ENCODE measurements around the gene SOX5.
"Not testable (repeated sequence)": the region's sequence is repeated elsewhere in the genome, so short reads cannot be mapped to it uniquely, and the experiment has no call there.

SOX5 gene

DNA sequence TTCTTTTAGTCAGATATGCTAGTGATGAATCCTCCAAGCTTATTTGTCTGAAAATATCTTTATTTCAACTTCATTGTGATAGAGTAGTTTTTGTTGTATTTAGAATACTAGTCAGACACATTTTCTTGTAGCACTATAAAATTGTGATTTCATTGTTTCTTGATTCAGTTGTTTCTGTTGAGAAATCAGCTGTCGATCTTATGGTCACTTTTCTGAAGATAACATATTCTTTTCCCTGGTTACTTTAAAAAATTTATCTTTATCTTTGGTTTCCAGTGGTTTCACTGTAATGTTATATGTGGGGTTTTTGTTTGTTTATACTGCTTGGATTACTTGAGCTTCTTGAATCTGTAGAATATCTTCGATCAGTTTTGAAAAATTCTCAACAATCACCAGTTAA, 426.1 kb downstream of the SOX5 start:
- Histone ChIP-seq H2BK12ac (ENCODE audit: low read length in 2 of 2) (no peak overlapping the region), H3K4me1 (ENCODE audit: control insufficient read depth, insufficient read depth, low read depth, low read length) (no peaks in the 10 kb centered on the region), H2BK120ac (ENCODE audit: low read depth, low read length) (no peak overlapping the region), H3K9ac (ENCODE audit: low read length) (no peak overlapping the region), H3K4ac (ENCODE audit: low read depth in 1 of 2, low read length in 2 of 2) (no peak overlapping the region), H2AFZ (ENCODE audit: low read depth, low read length) (no peak overlapping the region), H2AK5ac (ENCODE audit: low read length, severe bottlenecking) (no peak overlapping the region), H3K4me2 (ENCODE audit: low read length, poor library complexity, severe bottlenecking) (no peak overlapping the region), H3K14ac (ENCODE audit: low read length in 2 of 2) (no peak overlapping the region), H3K4me3 (ENCODE audit: insufficient read depth in 1 of 2, low read depth in 1 of 2, low read length in 2 of 2) (no peak overlapping the region), H3K23ac (ENCODE audit: low read length in 2 of 2) (no peak overlapping the region), H3K79me1 (replicated peaks; ENCODE audit: low read length, poor library complexity, severe bottlenecking) (no peaks in the 10 kb centered on the region), H2BK15ac (ENCODE audit: low read depth, poor library complexity, severe bottlenecking) (no peak overlapping the region), H4K8ac (ENCODE audit: low read length) (no peak overlapping the region), H2BK5ac (ENCODE audit: low read depth, low read length, poor library complexity, severe bottlenecking) (no peak overlapping the region), H3K27ac (ENCODE audit: low read length, poor library complexity, severe bottlenecking) (no peak overlapping the region), H3K36me3 (ENCODE audit: control insufficient read depth in 1 of 2, insufficient read depth in 2 of 2, low read depth in 1 of 2, low read length in 2 of 2) (no peaks in the 10 kb centered on the region), H3K9me3 (ENCODE audit: control insufficient read depth, low read length) (peaks cover 25% of the 10 kb centered on the region), H4K91ac (ENCODE audit: low read length) (no peak overlapping the region), H3K18ac (ENCODE audit: low read depth in 1 of 2, low read length in 2 of 2) (no peak overlapping the region), H3K27me3 (ENCODE audit: control insufficient read depth in 1 of 2, insufficient read depth in 1 of 2, low read length in 2 of 2) (no peaks in the 10 kb centered on the region)
- WGBS, result no CpG with 5 or more reads among the region's 2 CpGs
- DNase-seq, result no peak

DNA sequence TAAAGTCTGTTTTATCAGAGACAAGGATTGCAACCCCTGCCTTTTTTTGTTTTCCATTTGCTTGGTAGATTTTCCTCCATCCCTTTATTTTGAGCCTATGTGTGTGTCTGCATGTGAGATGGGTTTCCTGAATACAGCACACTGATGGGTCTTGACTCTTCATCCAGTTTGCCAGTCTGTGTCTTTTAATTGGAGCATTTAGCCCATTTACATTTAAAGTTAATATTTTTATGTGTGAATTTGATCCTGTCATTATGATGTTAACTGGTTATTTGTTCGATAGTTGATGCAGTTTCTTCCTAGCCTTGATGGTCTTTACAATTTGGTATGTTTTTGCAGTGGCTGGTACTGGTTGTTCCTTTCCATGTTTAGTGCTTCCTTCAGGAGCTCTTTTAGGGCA, 430.0 kb downstream of the SOX5 start:
- H3K18ac ChIP-seq (ENCODE audit: low read depth in 1 of 2, low read length in 2 of 2); H3K4me1 ChIP-seq (ENCODE audit: control insufficient read depth, insufficient read depth, low read depth, low read length); H3K79me1 ChIP-seq (replicated peaks; ENCODE audit: low read length, poor library complexity, severe bottlenecking); H3K4me2 ChIP-seq (ENCODE audit: low read length, poor library complexity, severe bottlenecking); H3K27me3 ChIP-seq (ENCODE audit: control insufficient read depth in 1 of 2, insufficient read depth in 1 of 2, low read length in 2 of 2); DNase-seq; H3K4me3 ChIP-seq (ENCODE audit: insufficient read depth in 1 of 2, low read depth in 1 of 2, low read length in 2 of 2); H3K4ac ChIP-seq (ENCODE audit: low read depth in 1 of 2, low read length in 2 of 2); H4K91ac ChIP-seq (ENCODE audit: low read length); H3K23ac ChIP-seq (ENCODE audit: low read length in 2 of 2); H2BK5ac ChIP-seq (ENCODE audit: low read depth, low read length, poor library complexity, severe bottlenecking); H2BK15ac ChIP-seq (ENCODE audit: low read depth, poor library complexity, severe bottlenecking); H2AK5ac ChIP-seq (ENCODE audit: low read length, severe bottlenecking); H2BK12ac ChIP-seq (ENCODE audit: low read length in 2 of 2); H2AFZ ChIP-seq (ENCODE audit: low read depth, low read length); H4K8ac ChIP-seq (ENCODE audit: low read length); H2BK120ac ChIP-seq (ENCODE audit: low read depth, low read length); H3K9ac ChIP-seq (ENCODE audit: low read length); H3K27ac ChIP-seq (ENCODE audit: low read length, poor library complexity, severe bottlenecking); H3K36me3 ChIP-seq (ENCODE audit: control insufficient read depth in 1 of 2, insufficient read depth in 2 of 2, low read depth in 1 of 2, low read length in 2 of 2); H3K14ac ChIP-seq (ENCODE audit: low read length in 2 of 2): not testable (repeated sequence)
- H3K9me3 ChIP-seq (ENCODE audit: control insufficient read depth, low read length), result peaks cover 17% of the 10 kb centered on the region
- WGBS, result no CpG with 5 or more reads among the region's 1 CpG

DNA sequence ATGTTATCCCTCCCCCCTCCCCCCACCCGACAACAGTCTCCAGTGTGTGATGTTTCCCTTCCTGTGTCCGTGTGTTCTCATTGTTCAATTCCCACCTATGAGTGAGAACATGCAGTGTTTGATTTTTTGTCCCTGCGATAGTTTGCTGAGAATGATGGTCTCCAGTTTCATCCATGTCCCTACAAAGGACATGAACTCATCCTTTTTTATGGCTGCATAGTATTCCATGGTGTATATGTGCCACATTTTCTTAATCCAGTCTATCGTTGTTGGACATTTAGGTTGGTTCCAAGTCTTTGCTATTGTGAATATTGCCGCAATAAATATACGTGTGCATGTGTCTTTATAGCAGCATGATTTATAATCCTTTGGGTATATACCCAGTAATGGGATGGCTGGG, 433.7 kb downstream of the SOX5 start:
- H3K4me1 ChIP-seq (ENCODE audit: control insufficient read depth, insufficient read depth, low read depth, low read length); H4K91ac ChIP-seq (ENCODE audit: low read length); H3K4me2 ChIP-seq (ENCODE audit: low read length, poor library complexity, severe bottlenecking); H3K9ac ChIP-seq (ENCODE audit: low read length); H2BK5ac ChIP-seq (ENCODE audit: low read depth, low read length, poor library complexity, severe bottlenecking); DNase-seq; H3K23ac ChIP-seq (ENCODE audit: low read length in 2 of 2); H3K14ac ChIP-seq (ENCODE audit: low read length in 2 of 2); H3K79me1 ChIP-seq (replicated peaks; ENCODE audit: low read length, poor library complexity, severe bottlenecking); H2AK5ac ChIP-seq (ENCODE audit: low read length, severe bottlenecking); H3K18ac ChIP-seq (ENCODE audit: low read depth in 1 of 2, low read length in 2 of 2); H3K4ac ChIP-seq (ENCODE audit: low read depth in 1 of 2, low read length in 2 of 2); H3K27me3 ChIP-seq (ENCODE audit: control insufficient read depth in 1 of 2, insufficient read depth in 1 of 2, low read length in 2 of 2); H3K27ac ChIP-seq (ENCODE audit: low read length, poor library complexity, severe bottlenecking); H3K9me3 ChIP-seq (ENCODE audit: control insufficient read depth, low read length); H3K4me3 ChIP-seq (ENCODE audit: insufficient read depth in 1 of 2, low read depth in 1 of 2, low read length in 2 of 2); H2BK15ac ChIP-seq (ENCODE audit: low read depth, poor library complexity, severe bottlenecking); H2BK12ac ChIP-seq (ENCODE audit: low read length in 2 of 2); H3K36me3 ChIP-seq (ENCODE audit: control insufficient read depth in 1 of 2, insufficient read depth in 2 of 2, low read depth in 1 of 2, low read length in 2 of 2); H4K8ac ChIP-seq (ENCODE audit: low read length); H2AFZ ChIP-seq (ENCODE audit: low read depth, low read length); H2BK120ac ChIP-seq (ENCODE audit: low read depth, low read length): not testable (repeated sequence)
- WGBS, result no CpG with 5 or more reads among the region's 6 CpGs

- WGBS, result 87% methylated on average over 8 of the region's 8 CpGs
These were observed 439.0 kb downstream of the SOX5 start for GRCh38 chr12:23510484-23510883.

More at GRCh38 chr12:23510484-23510883, 439.0 kb downstream of the SOX5 start:
- H3K9ac ChIP-seq (ENCODE audit: low read length), result no peak overlapping the region
- no peak for DNase-seq
- no peak overlapping the region for H2BK15ac ChIP-seq (ENCODE audit: low read depth, poor library complexity, severe bottlenecking)
- peaks cover 7% of the 10 kb centered on the region for H3K9me3 ChIP-seq (ENCODE audit: control insufficient read depth, low read length)
- no peak overlapping the region for H3K27ac ChIP-seq (ENCODE audit: low read length, poor library complexity, severe bottlenecking)
- H2BK120ac ChIP-seq (ENCODE audit: low read depth, low read length), result no peak overlapping the region
- no peak overlapping the region for H2BK12ac ChIP-seq (ENCODE audit: low read length in 2 of 2)
- no peaks in the 10 kb centered on the region for H3K4me1 ChIP-seq (ENCODE audit: control insufficient read depth, insufficient read depth, low read depth, low read length)
- H3K14ac ChIP-seq (ENCODE audit: low read length in 2 of 2), result no peak overlapping the region
- no peak overlapping the region for H2AK5ac ChIP-seq (ENCODE audit: low read length, severe bottlenecking)
- H3K23ac ChIP-seq (ENCODE audit: low read length in 2 of 2), result no peak overlapping the region
- H3K79me1 ChIP-seq (replicated peaks; ENCODE audit: low read length, poor library complexity, severe bottlenecking), result no peaks in the 10 kb centered on the region
- H3K18ac ChIP-seq (ENCODE audit: low read depth in 1 of 2, low read length in 2 of 2), result no peak overlapping the region
- no peak overlapping the region for H2BK5ac ChIP-seq (ENCODE audit: low read depth, low read length, poor library complexity, severe bottlenecking)
- no peak overlapping the region for H2AFZ ChIP-seq (ENCODE audit: low read depth, low read length)
- H4K91ac ChIP-seq (ENCODE audit: low read length), result no peak overlapping the region
- H3K36me3 ChIP-seq (ENCODE audit: control insufficient read depth in 1 of 2, insufficient read depth in 2 of 2, low read depth in 1 of 2, low read length in 2 of 2), result no peaks in the 10 kb centered on the region
- no peak overlapping the region for H3K4me2 ChIP-seq (ENCODE audit: low read length, poor library complexity, severe bottlenecking)
- H3K27me3 ChIP-seq (ENCODE audit: control insufficient read depth in 1 of 2, insufficient read depth in 1 of 2, low read length in 2 of 2), result no peaks in the 10 kb centered on the region
- no peak overlapping the region for H3K4ac ChIP-seq (ENCODE audit: low read depth in 1 of 2, low read length in 2 of 2)
- H4K8ac ChIP-seq (ENCODE audit: low read length), result no peak overlapping the region
- no peak overlapping the region for H3K4me3 ChIP-seq (ENCODE audit: insufficient read depth in 1 of 2, low read depth in 1 of 2, low read length in 2 of 2)
